LNCaP clone FGC (cell line): ENCODE data around the gene SPG11.
"Not testable (repeated sequence)": the region's sequence is repeated elsewhere in the genome, so short reads cannot be mapped to it uniquely, and the experiment has no call there.

Experiments
- DNase-seq: peaks from one replicate; pipeline ENCODE4 v3.0.0-alpha.2; 2011; ENCODE audit warnings: low read depth
- H3K4me3 ChIP-seq: 2 replicates; pipeline ENCODE4 v1.5.1; 2011; ENCODE audit warnings: mild to moderate bottlenecking, low read depth, low read length, control low read depth
- TF ChIP-seq, protein P1 (sequence below): IDR thresholded peaks from 2 replicates; pipeline ENCODE4 v1.5.1; 2012; ENCODE audit warnings: mild to moderate bottlenecking; ENCODE audit not compliant: control insufficient read depth, insufficient read depth; ENCODE audit errors: extremely low read depth

SPG11 gene

DNA sequence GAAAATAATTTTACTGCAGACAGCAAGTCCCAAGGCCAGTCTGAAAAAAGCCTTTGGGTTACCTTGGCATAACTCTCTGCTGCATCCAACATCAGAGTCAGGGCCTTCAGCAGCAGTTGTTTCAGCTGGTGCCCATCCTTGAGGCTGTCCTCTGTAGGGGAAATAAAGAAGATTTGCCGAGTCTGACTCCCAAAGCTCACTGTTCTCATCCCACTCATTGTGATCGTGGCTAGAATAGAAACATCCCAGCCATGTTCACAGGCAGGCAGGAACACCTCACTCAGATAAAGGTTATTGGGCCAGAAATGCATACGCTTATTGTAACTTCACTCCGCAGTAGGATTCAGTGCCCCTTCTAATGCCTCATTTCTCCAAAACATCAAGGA, 97.3 kb downstream of the SPG11 start:
- DNase-seq = no peak
- H3K4me3 ChIP-seq = no peak overlapping the region
- TF ChIP-seq, protein P1, sequence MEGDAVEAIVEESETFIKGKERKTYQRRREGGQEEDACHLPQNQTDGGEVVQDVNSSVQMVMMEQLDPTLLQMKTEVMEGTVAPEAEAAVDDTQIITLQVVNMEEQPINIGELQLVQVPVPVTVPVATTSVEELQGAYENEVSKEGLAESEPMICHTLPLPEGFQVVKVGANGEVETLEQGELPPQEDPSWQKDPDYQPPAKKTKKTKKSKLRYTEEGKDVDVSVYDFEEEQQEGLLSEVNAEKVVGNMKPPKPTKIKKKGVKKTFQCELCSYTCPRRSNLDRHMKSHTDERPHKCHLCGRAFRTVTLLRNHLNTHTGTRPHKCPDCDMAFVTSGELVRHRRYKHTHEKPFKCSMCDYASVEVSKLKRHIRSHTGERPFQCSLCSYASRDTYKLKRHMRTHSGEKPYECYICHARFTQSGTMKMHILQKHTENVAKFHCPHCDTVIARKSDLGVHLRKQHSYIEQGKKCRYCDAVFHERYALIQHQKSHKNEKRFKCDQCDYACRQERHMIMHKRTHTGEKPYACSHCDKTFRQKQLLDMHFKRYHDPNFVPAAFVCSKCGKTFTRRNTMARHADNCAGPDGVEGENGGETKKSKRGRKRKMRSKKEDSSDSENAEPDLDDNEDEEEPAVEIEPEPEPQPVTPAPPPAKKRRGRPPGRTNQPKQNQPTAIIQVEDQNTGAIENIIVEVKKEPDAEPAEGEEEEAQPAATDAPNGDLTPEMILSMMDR = no peak

DNA sequence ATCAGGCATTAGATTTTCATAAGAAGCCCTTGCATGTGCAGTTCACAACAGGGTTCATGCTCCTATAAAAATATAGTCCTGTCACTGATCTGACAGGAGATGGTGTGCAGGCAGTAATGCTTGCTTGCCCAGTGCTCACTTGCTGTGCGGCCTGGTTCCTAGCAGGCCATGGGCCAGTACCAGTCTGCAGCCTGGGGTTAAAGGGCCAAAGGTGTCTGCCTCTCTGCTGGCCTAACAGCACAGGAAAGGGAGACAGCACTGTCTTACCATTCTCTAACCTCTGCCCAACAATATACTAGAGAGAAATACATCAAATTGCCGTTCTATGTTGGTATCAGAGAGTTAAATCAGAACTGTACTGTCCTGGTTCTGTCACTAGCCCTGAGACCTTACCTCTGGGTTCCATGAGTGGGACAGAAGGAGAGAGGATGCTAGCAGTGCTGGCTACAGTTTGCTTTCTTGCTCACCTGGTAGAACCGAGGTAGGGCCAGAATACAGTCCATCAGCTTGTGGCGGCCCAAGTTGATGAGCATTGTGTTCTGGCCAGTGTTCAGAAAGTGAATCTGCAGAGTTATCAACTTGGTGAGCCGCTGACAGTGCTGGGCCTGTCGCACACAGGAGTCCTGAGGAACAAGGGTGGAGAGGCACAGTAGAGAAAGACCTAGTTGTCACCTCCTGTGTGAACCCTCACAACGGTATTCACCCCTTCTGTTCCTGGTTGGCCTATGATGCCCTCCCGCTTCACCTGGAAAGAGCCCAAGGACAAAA, 97.9 kb downstream of the SPG11 start:
- TF ChIP-seq, protein P1 = no peak
- no peak overlapping the region for H3K4me3 ChIP-seq

DNA sequence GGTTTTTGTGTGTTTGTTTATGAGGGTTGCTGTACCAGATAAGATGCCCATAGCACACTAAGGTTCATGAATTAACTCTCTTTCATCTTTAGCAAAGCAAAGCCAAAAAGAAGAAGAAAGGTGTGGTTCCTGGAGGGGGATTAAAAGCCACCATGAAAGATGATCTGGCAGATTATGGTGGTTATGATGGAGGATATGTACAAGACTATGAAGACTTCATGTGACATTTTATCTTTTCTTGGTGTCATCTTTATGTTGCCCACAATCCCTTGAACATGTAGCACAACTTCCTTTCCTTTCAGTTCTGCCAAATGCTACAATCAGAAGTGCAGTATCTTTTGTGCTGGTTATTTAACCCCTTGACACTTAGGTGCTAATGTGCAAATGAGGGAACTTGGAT, 102.5 kb downstream of the SPG11 start:
- not testable (repeated sequence) for H3K4me3 ChIP-seq, DNase-seq

More for the DNA sequence above, 97.9 kb downstream of the SPG11 start:
- DNase-seq = no peak

DNA sequence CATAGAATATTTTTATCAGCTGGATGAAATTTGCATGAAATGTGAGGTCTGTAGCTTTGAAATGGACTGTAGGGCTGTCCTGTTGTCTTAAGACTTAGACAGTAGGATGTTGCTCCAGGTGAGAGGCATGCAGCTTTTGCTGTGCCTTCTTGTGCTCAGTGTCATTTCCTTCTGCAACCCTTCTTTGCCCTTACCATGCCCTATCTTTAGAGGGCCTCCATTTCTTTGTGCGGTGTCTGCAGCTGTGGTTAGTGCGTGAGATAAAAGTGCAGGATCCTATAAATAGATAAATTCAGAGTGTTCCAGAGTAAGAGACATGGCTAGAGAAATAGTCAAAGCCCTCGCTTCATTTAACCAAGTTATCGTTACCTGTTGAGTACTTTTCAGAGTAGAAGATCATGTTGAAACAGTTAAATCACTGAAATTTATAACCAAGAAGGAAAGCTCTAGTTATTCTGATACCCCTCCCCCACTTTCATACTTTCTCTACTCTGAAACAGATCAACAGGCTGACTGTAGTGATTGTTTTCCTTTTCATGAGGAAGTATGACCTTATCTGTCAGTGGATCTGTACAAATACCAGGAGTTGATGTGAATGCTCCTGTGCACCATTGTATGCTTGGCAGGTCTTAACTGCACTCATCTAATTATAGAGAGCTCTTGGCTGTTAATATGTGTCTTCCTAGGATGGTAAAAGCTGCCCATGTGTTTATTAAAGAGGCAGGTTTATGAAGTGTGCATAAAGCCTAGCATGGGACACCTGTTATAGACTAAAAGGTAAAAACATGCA, 108.3 kb downstream of the SPG11 start:
- TF ChIP-seq, protein P1 = no peak
- peak overlapping the region; percentile 25 for H3K4me3 ChIP-seq
- peak; percentile 96 for DNase-seq

DNA sequence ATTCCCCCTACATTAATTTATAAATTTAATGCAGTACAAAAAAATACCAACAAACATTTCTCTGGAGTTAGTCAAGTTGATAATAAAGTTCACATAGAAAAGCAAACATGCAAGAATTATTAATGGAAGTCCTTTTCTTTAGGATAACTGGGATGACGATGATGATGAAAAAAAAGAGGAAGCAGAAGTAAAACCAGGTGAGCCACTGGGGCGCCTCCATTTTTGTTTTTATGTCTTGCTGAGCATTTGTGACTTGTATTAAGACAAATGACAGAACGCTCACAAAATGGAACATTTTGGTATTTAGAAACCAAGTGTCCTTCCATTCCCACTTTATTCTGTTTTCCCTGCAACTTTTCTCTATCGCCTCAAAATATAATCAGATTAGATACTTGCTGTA, 112.7 kb downstream of the SPG11 start:
- no peak overlapping the region for H3K4me3 ChIP-seq
- TF ChIP-seq, protein P1 = no peak
- no peak for DNase-seq

DNA sequence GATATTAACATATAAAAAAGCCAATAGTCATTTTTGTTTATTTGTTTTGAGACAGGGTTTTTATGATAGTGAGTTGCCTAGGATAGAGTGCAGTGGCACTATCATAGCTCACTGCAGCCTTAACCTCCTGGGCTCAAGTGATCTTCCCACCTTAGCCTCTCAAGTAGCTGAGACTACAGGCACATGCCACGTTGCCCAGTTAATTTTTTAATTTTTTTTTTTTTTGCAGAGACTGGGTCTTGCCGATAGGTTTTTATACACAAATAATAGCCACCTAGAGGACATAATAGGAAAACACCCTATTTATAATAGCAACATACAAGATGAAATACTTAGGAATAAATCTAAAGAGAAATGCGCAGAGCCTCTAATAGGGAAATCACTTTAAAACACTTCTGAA, 113.2 kb downstream of the SPG11 start:
- TF ChIP-seq, protein P1 = peak; percentile 33; the same call in 1 of the 2 replicates
- peak; percentile 50 for DNase-seq

DNA sequence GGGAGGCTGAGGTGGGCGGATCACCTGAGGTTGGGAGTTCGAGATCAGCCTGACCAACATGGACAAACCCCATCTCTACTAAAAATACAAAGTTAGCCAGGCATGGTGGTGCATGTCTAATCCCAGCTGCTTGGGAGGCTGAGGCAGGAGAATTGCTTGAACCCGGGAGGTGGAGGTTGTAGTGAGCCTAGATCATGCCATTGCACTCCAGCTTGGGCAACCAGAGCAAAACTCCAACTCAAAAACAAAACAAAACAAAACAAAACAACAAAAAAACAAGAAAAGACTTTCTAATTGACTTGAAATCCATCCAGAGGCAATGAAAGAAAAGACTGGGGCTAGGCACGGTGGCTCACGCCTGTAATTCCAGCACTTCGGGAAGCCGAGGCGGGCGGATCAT, 114.3 kb downstream of the SPG11 start:
- DNase-seq, H3K4me3 ChIP-seq: not testable (repeated sequence)

More for the DNA sequence above, 113.2 kb downstream of the SPG11 start:
- H3K4me3 ChIP-seq = no peak overlapping the region
